Progenitor cell of endocrine pancreas (in vitro differentiated cells): ENCODE results near the gene TMA7. TPM values are rescaled to one million over a fixed set of nuclear protein-coding genes. Genes with fewer than 3 reads are reported as not detected.

Source experiments
- DNase-seq: peaks from one replicate; pipeline ENCODE4 v3.0.0; 2021; ENCODE audit warnings: low spot score; ENCODE audit not compliant: unreplicated experiment
- H3K27ac Mint-ChIP-seq: 2 replicates; pipeline ENCODE4 v1.8.0; 2021; ENCODE audit warnings: mild to moderate bottlenecking, moderate library complexity, mixed read lengths
- H3K27me3 Mint-ChIP-seq: 2 replicates; pipeline ENCODE4 v1.8.0; 2021; ENCODE audit warnings: mixed read lengths
- H3K36me3 Mint-ChIP-seq: 2 replicates; pipeline ENCODE4 v1.8.0; 2022; ENCODE audit warnings: mixed read lengths; ENCODE audit not compliant: insufficient read depth
- H3K4me1 Mint-ChIP-seq: 2 replicates; pipeline ENCODE4 v1.8.0; 2021; ENCODE audit warnings: low read depth, mixed read lengths
- H3K4me3 Mint-ChIP-seq: 2 replicates; pipeline ENCODE4 v1.8.0; 2021; ENCODE audit warnings: low read depth, mild to moderate bottlenecking, moderate library complexity, mixed read lengths
- H3K9me3 Mint-ChIP-seq: 2 replicates; pipeline ENCODE4 v1.8.0; 2021; ENCODE audit warnings: low read depth, mixed read lengths
- CTCF ChIP-seq: fragments of 200-600 bp; sonication (generic); IDR thresholded peaks from one replicate; pipeline ENCODE4 v1.5.0; 2021; ENCODE audit warnings: antibody characterized with exemption, mild to moderate bottlenecking; ENCODE audit not compliant: unreplicated experiment
- total RNA-seq: library from RNA; stranded (reverse); gene quantifications from 2 replicates; pipeline ENCODE4 v1.2.1, GENCODE V29; 2021

The TMA7 gene
- total RNA-seq, 1 donor from 2014 or later = 253 TPM

DNA sequence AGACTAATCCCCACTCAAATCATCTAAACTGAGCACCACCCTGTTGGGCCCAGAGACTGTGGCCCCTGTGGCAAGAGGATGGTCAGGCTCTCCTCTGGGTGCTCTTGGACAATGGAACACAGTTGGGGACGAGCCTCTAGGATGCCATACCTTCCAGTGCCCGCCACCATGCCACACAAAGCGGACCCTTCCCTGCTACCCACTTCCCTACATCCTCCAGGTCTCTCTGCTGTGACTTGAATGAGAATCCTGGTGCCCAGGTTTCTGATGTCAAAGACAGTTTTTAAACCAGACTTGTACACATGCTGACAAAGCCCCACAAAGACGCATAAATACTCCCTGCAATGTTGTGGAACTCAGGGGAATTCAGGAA, 4.8 kb upstream of the TMA7 start:
- Mint-ChIP-seq H3K27ac (no peak overlapping the region), H3K4me1 (peaks cover 30% of the 10 kb centered on the region), H3K4me3 (no peak overlapping the region), H3K36me3 (peaks cover 3% of the 10 kb centered on the region), H3K9me3 (no peaks in the 10 kb centered on the region), H3K27me3 (no peaks in the 10 kb centered on the region)
- TF ChIP-seq CTCF = no peak
- no peak for DNase-seq

- no peak overlapping the region for H3K4me3 Mint-ChIP-seq
- peak; percentile 100 for TF ChIP-seq CTCF
- peaks cover 23% of the 10 kb centered on the region for H3K4me1 Mint-ChIP-seq
- H3K36me3 Mint-ChIP-seq = peaks cover 3% of the 10 kb centered on the region
- DNase-seq = peak; percentile 83
- no peaks in the 10 kb centered on the region for H3K9me3 Mint-ChIP-seq
- no peak overlapping the region for H3K27ac Mint-ChIP-seq
- no peaks in the 10 kb centered on the region for H3K27me3 Mint-ChIP-seq
Measured at GRCh38 chr3:48435774-48436476, 4.1 kb upstream of the TMA7 start.

DNA sequence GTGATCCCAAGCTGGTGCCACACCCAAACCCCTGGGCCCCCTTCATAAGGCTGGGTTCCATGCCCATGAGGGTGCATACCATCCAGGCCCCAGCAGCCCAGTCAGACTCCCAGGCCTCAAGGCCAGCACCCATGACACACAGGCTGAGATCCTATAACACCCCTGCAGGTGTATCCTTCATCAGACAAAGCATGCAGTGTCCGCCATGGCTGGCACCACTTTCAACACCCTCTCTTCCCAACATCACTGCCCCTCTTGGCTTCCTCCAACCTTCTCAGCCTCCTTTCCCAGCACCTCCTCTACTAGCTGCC, 3.6 kb upstream of the TMA7 start:
- Mint-ChIP-seq H3K4me3 (no peak overlapping the region), H3K4me1 (peaks cover 19% of the 10 kb centered on the region), H3K27me3 (no peaks in the 10 kb centered on the region), H3K36me3 (peaks cover 3% of the 10 kb centered on the region), H3K27ac (no peak overlapping the region), H3K9me3 (no peaks in the 10 kb centered on the region)
- no peak for DNase-seq
- no peak for TF ChIP-seq CTCF

DNA sequence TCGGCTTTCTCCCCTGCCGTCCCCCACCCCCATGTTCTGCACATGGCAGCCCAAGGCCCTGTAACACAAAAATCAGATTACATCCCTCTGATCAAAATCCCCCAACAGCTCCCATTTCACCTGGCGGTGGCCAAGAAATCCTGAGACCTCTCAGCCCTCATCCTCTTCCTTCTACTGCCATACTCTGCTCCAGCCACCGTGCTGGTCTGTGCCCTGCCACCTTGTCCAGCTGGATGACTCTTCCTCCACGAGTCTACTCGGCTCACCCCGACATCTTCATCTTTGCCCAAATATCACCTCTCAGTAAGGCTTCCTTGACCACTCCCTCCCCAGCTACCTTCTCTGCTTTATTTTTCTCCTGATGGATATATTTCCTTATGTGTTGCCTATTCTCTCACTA, 3.2 kb upstream of the TMA7 start:
- Mint-ChIP-seq H3K4me1 (peaks cover 18% of the 10 kb centered on the region), H3K36me3 (peaks cover under 1% of the 10 kb centered on the region), H3K27ac (no peak overlapping the region), H3K4me3 (no peak overlapping the region), H3K27me3 (no peaks in the 10 kb centered on the region), H3K9me3 (no peaks in the 10 kb centered on the region)
- DNase-seq = no peak
- no peak for TF ChIP-seq CTCF

GRCh38 chr3:48437812-48438211, 2.2 kb upstream of the TMA7 start:
- Mint-ChIP-seq H3K4me1 (peaks cover 12% of the 10 kb centered on the region), H3K36me3 (no peaks in the 10 kb centered on the region), H3K27me3 (no peaks in the 10 kb centered on the region), H3K27ac (no peak overlapping the region), H3K9me3 (no peaks in the 10 kb centered on the region), H3K4me3 (no peak overlapping the region)
- TF ChIP-seq CTCF = no peak
- DNase-seq = no peak
